DND-41 (cell line): ENCODE measurements around the gene RAB7A.
A peak's percentile ranks its signal among the peaks of the same experiment; 100 is the strongest.

ENCODE experiments used
- ATAC-seq: fragments of 200-7000 bp; cut with Tn5 transposase; 3 replicates; pipeline ENCODE4 v1.9.1; 2021; ENCODE audit warnings: low read depth; ENCODE audit not compliant: insufficient read depth
- DNase-seq: peaks from one replicate; pipeline ENCODE4 v3.0.0-alpha.2; 2020
- H2AFZ ChIP-seq: 2 replicates; pipeline ENCODE4 v1.6.0; 2012; ENCODE audit warnings: low read depth, low read length
- H3K27ac ChIP-seq: 2 replicates; pipeline ENCODE4 v1.5.1; 2012; ENCODE audit warnings: low read length, inconsistent platforms
- H3K27me3 ChIP-seq: fragments of 200-600 bp; sonication (generic); 2 replicates; pipeline ENCODE4 v1.6.0; 2012; ENCODE audit warnings: low read length, mild to moderate bottlenecking, inconsistent platforms; ENCODE audit not compliant: insufficient read depth, poor library complexity
- H3K36me3 ChIP-seq: 2 replicates; pipeline ENCODE4 v1.5.1; 2012; ENCODE audit warnings: low read length, inconsistent platforms; ENCODE audit not compliant: insufficient read depth
- H3K4me1 ChIP-seq: 2 replicates; pipeline ENCODE4 v1.5.1; 2012; ENCODE audit warnings: mild to moderate bottlenecking, low read length; ENCODE audit not compliant: insufficient read depth
- H3K4me2 ChIP-seq: 2 replicates; pipeline ENCODE4 v1.6.0; 2012; ENCODE audit warnings: mild to moderate bottlenecking, moderate library complexity, low read length, inconsistent platforms; ENCODE audit not compliant: insufficient read depth
- H3K4me3 ChIP-seq, 2 experiments: fragments of 200-600 bp in 1 of 2; shearing (Covaris generic) in 1 of 2; 2 replicates each; pipeline ENCODE4 v1.5.1; 2012 to 2016; ENCODE audit warnings: inconsistent platforms in 2 of 2, low read length in 2 of 2, mild to moderate bottlenecking in 2 of 2, low read depth in 1 of 2, moderate library complexity in 1 of 2
- H3K79me2 ChIP-seq: 2 replicates; pipeline ENCODE4 v1.6.0; 2012; ENCODE audit warnings: low read length, inconsistent platforms; ENCODE audit not compliant: insufficient read depth
- H3K9ac ChIP-seq: 2 replicates; pipeline ENCODE4 v1.6.0; 2012; ENCODE audit warnings: low read depth, mild to moderate bottlenecking, inconsistent platforms, low read length, moderate library complexity
- H3K9me3 ChIP-seq: 2 replicates; pipeline ENCODE4 v1.5.1; 2012; ENCODE audit warnings: low read length, moderate library complexity, mild to moderate bottlenecking, inconsistent platforms; ENCODE audit not compliant: insufficient read depth, severe bottlenecking
- H4K20me1 ChIP-seq: 2 replicates; pipeline ENCODE4 v1.6.0; 2012; ENCODE audit warnings: low read length; ENCODE audit not compliant: insufficient read depth
- CTCF ChIP-seq: IDR thresholded peaks from 2 replicates; pipeline ENCODE4 v1.5.1; 2012; ENCODE audit warnings: borderline replicate concordance, low read length, moderate library complexity, mild to moderate bottlenecking; ENCODE audit not compliant: poor library complexity, severe bottlenecking; ENCODE audit errors: extremely low read depth
- EZH2 ChIP-seq: IDR thresholded peaks from 3 replicates; pipeline ENCODE4 v1.6.1; 2012; ENCODE audit warnings: borderline replicate concordance, low read depth, mild to moderate bottlenecking, moderate library complexity, low read length, inconsistent platforms; ENCODE audit not compliant: severe bottlenecking

RAB7A gene

GRCh38 chr3:128703561-128703960, 22.4 kb upstream of the RAB7A start:
- no peaks in the 10 kb centered on the region for H3K79me2 ChIP-seq
- no peak for DNase-seq
- no peaks in the 10 kb centered on the region for H3K36me3 ChIP-seq
- no peaks in the 10 kb centered on the region for H3K9me3 ChIP-seq
- no peak for ATAC-seq
- no peak overlapping the region for H3K27ac ChIP-seq
- H3K4me3 ChIP-seq = no peak overlapping the region
- H3K27me3 ChIP-seq = no peaks in the 10 kb centered on the region
- no peaks in the 10 kb centered on the region for H3K4me1 ChIP-seq
- H3K9ac ChIP-seq = no peak overlapping the region
- no peaks in the 10 kb centered on the region for H4K20me1 ChIP-seq
- no peak overlapping the region for H2AFZ ChIP-seq
- no peak overlapping the region for H3K4me2 ChIP-seq
- TF ChIP-seq CTCF = no peak
- no peak for TF ChIP-seq EZH2

- no peak overlapping the region for H3K9ac ChIP-seq
- H3K27ac ChIP-seq = no peak overlapping the region
- TF ChIP-seq EZH2 (no peak), CTCF (no peak)
- H4K20me1 ChIP-seq = no peaks in the 10 kb centered on the region
- no peaks in the 10 kb centered on the region for H3K27me3 ChIP-seq
- no peaks in the 10 kb centered on the region for H3K9me3 ChIP-seq
- no peaks in the 10 kb centered on the region for H3K36me3 ChIP-seq
- H3K79me2 ChIP-seq = no peaks in the 10 kb centered on the region
- no peak for DNase-seq
- ATAC-seq = no peak
- no peak overlapping the region for H3K4me2 ChIP-seq
- H3K4me3 ChIP-seq = no peak overlapping the region
- no peaks in the 10 kb centered on the region for H3K4me1 ChIP-seq
- peak overlapping the region; percentile 22; the same call in 1 of the 2 replicates for H2AFZ ChIP-seq
Measured at GRCh38 chr3:128706086-128706615, 19.8 kb upstream of the RAB7A start.

GRCh38 chr3:128707928-128708494, 18.0 kb upstream of the RAB7A start:
- H3K4me2 ChIP-seq = no peak overlapping the region
- no peak for DNase-seq
- H3K9ac ChIP-seq = no peak overlapping the region
- H4K20me1 ChIP-seq = no peaks in the 10 kb centered on the region
- H3K27ac ChIP-seq = no peak overlapping the region
- no peak overlapping the region for H3K4me3 ChIP-seq
- no peaks in the 10 kb centered on the region for H3K27me3 ChIP-seq
- H3K79me2 ChIP-seq = no peaks in the 10 kb centered on the region
- TF ChIP-seq CTCF = no peak
- no peak for TF ChIP-seq EZH2
- H3K4me1 ChIP-seq = no peaks in the 10 kb centered on the region
- no peaks in the 10 kb centered on the region for H3K36me3 ChIP-seq
- no peak overlapping the region for H2AFZ ChIP-seq
- H3K9me3 ChIP-seq = no peaks in the 10 kb centered on the region
- ATAC-seq = no peak
